ENCODE results near the gene LRRC61.
"Not testable (repeated sequence)": the region's sequence is repeated elsewhere in the genome, so short reads cannot be mapped to it uniquely, and the experiment has no call there.

The LRRC61 gene

DNA sequence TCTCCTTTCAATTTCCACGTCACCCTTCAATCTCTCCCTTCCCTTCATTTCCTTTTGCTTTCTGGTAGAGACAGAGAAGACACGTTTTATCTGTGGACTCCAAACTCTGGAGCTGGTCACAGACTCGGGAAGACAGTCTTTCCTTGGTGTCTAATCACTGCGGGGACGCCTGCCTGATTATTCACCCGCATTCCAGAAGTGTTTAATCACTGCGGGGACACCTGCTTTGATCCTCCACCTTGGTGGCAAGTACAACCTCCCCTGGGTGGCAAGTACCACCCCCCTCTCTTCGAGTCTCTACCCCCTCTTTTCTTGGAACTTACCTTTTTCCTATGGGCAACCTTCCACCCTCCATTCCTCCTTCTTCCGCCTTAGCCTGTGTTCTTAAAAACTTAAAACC, 15.3 kb upstream of the LRRC61 start:
- no peak for DNase-seq (ENCODE audit: low read depth)

DNA sequence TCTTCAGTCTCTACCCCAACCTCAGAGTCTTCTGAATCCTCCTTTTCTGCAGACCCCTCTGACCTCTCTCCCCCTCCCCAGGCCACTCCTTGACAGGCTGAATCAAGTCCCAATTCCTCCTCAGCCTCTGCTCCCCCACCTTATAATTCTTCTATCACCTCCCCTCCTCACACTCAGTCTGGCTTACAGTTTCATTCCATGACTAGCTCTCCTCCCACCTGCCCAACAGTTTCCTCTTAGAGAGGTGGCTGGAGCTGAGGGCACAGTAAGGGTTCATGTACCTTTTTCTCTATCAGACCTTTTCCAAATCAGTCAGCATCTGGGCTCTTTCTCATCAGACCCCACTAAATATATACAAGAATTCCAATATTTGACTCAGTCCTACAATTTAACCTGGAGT, 14.6 kb upstream of the LRRC61 start:
- no peak for DNase-seq (ENCODE audit: low read depth)

DNA sequence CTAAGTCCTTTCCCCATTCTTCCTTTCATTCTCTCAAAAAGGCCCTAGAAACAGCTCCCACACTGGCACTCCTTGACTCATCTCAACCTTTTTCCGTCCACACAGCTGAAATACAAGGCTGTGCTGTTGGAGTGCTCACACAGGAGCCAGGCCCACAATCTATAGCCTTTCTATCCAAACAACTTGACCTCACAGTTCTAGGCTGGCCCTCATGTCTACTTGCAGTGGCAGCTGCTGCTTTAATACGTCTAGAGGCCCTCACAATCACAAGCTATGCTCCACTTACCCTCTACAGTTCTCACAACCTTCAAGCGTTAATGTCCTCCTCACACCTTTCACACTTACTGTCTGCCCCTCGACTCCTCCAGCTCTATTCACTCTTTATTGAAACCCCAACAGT, 12.0 kb upstream of the LRRC61 start:
- no peak for DNase-seq (ENCODE audit: low read depth)

DNA sequence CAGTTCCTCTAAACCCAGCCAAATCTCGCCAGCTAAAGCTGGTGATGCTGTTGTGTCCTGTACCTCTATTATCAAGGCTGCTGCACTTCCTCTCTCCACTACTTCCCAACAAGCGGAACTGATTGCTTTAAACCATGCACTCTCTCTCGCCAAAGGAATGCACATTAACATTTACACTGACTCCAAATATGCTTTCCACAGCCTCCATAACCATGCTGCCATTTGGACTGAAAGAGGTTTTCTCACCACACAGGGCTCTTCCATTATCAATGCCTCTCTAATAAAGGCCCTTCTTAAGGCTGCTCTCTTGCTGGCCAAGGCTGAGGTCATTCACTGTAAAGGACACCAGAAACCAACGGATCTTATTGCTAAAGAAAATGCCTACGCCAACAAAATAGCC, 11.4 kb upstream of the LRRC61 start:
- no peak for DNase-seq (ENCODE audit: low read depth)

DNA sequence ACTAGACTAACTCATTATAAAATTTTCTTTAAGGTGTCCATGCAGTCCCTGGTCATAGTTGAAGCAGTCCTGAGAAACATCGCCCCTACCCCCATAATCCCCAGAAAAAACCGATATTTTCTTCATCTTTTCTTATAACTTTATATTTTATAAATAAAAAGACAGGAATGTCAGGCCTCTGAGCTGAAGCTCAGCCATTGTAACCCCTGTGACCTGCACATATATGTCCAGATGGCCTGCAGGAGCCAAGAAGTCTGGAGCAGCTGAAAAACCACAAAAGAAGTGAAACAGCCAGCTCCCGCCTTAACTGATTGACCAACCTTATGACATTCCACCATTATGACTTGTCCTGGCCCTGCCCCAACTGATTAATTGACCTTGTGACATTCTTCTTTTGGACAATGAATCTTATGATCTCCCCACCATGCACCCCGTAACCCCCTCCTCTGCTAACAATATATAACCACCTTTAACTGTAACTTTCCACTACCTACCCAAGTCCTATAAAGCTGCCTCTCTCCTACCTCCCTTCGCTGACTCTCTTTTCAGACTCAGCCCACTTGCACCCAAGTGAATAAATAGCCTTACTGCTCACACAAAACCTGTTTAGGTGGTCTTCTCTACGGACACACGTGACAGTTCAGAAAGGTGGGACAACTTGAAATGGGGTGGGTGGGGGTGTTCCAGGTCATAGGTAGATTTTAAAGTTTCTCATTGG, 10.3 kb upstream of the LRRC61 start:
- DNase-seq (ENCODE audit: low read depth), result not testable (repeated sequence)

DNA sequence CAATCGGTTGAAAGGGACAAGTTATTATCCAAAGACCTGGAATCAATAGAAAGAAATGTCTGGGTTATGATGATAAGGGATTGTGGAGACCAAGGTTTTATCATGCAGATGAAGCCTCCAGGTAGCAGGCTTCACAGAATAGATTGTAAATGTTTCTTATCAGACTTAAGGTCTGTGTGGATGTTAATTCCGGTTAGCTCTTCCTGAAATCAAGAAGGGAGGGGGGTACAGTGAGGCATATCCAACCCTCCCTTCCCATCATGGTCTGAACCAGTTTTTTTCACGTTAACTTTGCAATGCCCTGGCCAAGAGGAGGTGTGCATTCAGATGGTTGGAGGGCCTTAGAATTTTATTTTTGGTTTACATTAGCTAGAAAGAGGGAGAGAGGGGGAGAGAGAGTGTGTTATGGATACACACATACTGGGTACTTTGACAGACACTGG, 9.8 kb upstream of the LRRC61 start:
- no peak for DNase-seq (ENCODE audit: low read depth)

DNA sequence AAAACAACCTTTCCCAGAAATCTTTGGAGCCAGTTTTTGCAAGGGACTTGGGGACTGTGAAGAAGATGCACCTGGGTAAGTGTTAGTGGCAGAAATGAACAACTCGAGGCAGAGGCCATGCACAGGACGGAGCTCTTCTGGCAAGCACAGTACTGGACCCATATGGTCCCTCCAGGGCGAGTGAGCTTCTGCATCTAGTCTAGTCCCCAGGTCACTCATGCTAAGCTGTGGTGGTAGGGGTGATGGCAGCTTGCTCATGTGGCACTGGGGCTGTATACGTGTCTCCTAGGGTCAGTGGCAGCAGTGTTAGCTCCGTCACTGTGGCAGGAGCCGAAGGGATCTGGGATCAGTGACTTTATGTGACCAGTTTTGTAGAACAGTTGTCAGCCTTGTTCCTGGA, 9.3 kb upstream of the LRRC61 start:
- no peak for DNase-seq (ENCODE audit: low read depth)

DNA sequence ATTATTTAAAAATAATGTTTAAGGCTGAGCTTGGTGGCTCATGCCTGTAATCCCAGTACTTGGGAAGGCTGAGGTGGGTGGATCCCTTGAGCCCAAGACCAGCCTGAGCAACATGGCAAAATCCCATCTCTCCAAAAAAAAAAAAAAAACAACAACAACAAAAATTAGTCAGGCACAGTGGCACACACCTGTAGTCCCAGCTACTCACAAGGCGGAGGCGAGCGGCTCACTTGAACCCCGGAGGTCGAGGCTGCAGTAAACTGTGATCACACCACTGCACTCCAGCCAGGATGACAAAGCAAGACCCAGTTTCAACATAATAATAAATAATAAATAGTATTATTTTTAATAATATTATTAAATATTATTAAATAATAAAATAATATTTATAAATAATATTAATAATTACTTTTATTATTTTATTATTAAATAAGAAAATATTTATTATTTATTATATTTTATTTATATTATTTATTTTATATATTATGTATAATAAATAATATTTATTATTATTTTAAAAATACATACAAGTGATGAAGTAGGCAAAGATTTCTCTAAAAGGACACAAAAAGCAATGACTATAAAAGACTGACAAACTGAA, 8.4 kb upstream of the LRRC61 start:
- DNase-seq (ENCODE audit: low read depth), result no peak

DNA sequence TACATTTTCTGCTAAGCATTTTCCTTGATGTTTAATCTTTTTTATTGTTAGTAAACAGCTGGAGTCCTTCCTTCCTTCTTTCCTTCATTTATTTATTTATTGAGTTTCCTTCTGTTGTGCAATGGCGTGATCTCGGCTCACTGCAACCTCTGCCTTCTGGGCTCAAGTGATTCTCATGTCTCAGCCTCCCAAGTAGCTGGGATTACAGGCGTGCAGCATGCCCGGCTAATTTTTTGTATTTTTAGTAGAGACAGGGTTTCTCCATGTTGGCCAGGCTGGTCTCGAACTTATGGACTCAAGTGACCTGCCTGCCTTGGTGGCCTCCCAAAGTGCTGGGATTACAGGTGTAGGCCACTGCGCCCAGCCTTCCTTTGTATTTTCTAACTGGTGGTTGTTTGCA, 6.2 kb upstream of the LRRC61 start:
- DNase-seq (ENCODE audit: low read depth), result not testable (repeated sequence)

DNA sequence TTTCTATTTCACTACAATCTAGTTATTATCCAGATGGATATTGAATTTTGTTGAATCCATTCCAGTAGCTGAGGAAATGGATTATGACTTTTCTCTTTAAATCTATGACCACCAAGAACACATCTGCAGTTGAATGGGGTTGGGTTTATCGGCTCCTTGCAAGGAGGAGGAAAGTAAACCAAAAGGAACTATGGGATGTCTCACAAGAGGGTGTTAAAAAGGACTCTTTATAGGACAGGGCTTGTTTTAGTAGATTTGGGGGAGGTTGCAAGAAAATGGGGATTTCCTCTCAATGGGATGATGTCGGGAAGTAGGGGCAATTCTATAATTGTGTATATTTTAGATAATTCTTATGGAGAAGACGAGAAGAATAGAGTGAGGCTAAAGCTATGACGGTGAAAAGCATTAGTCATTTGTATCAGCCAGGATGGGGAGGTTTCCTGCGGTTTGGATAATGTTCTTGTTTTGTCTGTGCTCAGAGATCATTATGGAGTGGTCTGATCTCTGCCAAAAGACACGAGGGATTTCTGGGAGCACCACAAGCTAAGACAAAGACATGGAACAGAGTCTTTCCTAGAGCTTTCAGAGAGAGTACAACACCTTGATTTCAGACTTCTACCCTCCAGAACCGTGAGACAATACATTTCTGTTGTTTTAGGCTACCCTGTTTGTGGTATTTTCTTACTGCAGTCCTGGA, 5.3 kb upstream of the LRRC61 start:
- DNase-seq (ENCODE audit: low read depth), result no peak

DNA sequence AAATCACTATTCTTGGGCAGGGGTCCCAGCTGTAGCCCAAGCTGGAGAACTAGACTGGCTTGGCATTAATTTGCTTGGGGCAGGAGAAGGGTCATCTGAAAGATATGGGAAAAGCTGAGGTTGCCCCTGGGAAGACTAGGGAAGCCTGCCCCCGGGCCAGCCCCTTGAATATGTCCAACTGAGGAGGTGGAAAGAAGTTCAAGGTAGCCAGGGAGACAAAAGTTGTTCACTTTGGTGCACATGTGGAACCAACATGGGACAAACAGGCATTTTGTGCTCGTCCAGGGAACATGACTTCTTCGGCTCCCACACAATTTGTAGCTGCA, 1.4 kb upstream of the LRRC61 start:
- no peak for DNase-seq (ENCODE audit: low read depth)

DNA sequence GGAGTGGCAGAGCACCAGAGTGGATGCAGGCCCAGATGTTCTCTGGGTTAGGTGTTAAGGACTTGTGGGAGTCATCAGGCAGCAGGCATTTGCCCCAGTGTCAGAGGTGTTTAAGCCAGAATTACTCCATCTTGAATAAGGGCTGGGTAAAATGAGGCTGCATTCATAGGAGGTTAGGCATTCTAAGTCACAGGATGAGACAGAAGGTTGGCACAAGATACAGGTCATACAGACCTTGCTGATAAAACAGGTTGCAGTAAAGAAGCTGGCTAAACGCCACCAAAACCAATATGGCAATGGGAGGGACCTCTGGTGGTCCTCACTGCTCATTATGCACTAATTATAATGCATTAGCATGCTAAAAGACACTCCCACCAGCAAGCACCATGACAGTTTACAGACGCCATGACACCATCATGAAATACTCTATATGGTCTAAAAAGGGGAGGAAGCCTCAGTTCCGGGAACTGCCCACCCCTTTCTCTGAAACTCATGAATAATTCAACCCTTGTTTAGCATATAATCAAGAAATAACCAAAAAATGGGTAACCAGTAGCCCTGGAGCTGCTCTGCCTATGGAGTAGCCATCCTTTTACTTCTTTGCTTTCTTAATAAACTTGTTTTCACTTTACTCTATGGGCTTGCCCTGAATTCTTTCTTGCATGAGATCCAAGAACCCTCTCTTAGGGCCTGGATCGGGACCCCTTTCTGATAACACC, 882 bp upstream of the LRRC61 start:
- no peak for DNase-seq (ENCODE audit: low read depth)

DNA sequence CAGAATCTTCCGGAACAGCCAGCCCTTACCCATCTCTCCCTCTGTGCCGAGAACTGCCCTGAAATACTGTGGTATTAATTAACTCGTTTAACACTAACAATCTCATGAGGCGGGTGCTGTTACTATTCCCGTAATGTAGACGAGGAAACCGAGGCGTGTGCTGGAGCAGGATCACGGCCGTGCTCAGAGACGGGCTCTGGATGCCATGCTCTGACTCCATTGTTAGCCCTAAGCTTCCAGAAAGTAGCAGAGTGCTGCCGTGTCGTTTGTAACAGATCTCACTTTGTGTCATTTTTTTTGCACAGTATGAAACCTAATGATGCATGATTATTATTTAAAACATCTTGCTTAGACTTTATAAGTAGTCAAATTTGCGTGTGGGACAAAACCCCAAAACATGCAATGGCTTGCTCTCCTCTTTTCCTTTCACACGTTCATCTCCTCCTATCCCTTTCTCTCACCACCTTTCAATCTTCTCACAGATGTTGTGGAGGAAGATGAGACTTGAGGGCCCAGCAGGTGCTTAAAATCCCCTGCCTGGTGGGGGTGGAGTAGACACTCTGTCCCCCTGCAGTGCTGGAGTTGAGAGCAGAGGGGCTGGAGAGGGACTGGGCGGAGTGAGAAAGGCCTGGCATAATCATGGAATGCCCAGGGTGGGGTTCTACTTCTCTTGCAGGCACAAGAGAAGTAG, 672 bp downstream of the LRRC61 start:
- DNase-seq (ENCODE audit: low read depth), result no peak

DNA sequence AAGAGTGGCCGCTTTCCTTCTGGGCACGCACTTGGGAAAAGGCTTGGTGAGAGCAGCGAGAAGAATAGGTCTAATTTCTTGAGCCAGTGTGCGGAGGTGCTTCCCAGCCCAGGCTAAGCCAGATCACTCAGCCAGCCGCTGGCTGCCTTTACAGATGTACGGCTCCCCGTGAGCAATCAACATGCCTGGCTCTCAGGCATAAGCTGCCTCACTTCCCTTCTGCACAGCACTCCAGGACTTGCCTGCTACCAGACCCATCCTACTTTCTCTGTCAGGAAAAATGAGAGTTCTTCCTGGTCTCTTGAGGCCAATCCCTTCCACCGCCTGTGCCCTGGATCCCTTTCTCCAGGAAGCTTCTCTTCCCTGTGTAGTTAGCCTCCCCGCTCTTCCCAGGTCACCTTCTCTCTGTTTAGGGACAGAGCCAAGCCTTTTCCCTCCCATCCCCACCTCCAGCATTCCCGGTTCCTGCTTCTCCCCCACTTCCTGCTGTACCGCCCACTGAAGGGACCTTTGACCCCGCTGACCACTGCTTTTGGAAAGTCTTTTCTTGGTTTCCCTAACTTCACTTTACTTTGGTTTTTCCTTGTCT, 1.3 kb downstream of the LRRC61 start:
- DNase-seq (ENCODE audit: low read depth), result no peak

DNA sequence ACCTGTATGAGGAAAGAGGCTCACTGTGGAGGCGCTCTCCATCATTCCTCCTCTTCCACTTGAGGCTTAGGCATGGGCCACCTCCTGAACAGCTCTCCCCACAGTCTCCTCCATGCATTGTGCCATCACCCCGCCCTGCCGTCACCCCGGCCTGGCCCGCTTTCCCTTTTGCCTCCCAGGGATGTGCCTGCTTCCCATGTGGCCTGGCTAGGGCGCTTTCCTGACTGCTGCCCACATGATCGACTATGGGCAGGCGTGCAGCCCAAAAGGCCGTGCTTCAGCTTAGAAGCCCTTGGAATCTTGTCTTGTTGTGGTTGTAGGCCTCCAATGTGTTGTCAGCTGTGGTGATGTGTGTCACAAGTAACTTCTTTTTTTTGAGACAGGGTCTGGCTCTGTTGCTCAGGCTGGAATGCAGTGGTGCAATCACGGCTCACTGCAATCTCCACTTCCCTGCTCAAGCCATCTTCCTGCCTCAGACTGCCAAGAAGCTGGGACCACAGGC, 2.0 kb downstream of the LRRC61 start:
- no peak for DNase-seq (ENCODE audit: low read depth)

DNA sequence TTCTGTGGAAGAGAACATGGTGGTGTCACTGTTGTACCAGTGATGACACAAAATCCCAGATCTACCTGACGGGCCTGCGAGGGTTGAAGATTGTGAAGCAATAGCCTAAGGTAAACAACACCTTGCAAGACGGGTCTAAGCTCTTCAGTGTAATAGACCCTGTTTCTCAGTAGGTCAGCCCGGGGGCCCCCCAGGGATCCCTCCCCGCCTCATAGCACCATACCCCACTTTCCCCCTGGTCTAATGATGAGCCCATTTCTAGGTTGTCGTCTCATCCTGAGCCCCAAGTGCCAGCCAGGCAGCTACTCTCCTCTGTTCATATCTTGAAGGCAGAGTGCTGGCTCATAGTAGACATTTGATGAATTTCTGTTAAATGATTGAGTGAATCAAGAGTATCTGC, 2.7 kb downstream of the LRRC61 start:
- no peak for DNase-seq (ENCODE audit: low read depth)

DNA sequence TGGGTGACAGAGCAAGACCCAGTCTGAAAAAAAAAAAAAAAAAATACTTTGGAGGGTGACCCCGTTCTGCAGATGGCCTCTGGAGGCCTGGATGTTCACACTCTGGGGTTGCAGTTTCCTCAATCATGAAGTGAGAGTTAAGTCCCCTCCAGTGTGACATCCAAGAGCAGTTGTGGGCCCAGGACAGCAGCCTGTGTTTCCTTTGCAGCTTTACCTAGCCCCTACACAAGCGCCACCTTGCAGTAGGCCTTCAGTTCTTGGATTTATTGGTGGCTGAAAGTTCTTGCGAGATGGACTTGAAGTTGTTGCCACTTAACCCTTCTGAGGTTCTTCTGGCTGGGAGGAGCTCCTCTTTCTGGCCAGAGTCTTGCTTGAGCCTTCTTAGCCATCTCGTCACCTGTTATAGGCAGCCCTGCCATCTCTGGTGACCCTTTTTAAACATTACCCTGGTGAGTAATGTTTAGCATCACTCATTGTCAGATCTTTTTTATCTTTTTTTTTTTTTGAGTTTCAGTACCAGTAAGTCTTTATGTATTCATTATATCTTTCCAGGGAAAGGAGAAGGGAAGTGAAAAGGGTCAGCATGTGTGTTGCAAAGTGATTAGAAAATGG, 3.6 kb downstream of the LRRC61 start:
- no peak for DNase-seq (ENCODE audit: low read depth)

DNA sequence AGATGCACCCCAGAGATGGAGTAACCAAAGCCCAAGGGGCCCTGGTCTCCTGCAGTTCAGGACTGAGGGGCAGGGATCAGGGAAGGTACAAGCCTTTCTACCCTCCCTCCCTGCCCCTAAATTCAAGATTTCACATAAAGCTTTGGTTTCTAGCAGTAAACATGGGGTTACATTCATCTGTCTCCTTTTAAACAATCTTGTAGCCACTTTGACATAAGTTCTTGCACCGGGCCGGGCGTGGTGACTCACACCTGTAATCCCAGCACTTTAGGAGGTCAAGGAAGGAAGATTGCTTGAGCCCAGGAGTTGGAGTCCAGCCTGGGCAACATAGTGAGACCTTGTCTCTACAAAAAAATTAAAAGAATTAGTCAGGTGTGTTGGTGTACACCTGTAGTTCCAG, 4.2 kb downstream of the LRRC61 start:
- no peak for DNase-seq (ENCODE audit: low read depth)

DNA sequence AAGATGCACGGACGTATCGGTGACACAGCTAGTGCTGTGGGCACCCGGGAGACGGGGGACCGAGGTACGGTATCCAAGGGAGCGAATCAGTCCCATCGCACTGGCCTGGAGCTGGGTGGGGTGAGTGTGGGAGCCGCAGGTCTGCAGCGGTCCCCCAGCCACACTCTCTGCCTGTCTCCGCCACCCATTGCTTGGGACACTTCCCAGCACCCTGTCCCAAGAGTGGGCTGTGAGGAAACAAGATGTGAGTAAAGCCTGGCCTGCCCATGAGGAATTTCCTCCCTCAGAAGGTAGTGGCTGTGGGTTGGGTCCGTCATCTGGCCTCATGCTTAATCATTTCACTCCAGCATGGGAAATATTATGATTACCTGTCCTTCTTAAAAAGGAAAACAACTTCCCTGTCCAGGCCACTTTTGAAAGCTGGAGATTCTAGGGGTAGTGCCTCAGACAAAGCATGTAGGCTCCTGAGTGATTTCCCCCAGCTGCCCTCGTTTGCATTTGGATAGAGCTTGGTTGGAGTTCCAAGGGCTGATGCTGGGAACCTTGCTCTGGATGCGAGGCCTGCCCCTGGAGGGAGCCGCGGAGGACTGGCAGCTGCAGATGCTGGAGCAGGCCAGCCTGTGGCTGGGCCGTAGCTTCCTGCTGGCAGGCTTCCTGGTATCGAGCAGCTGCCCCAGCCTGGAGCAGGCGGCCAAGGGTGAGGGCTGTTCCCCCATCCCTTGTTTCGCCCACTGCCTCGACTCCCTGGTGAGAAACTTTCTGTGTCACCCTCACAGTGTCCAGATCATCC, 6.4 kb downstream of the LRRC61 start:
- DNase-seq (ENCODE audit: low read depth), result no peak

DNA sequence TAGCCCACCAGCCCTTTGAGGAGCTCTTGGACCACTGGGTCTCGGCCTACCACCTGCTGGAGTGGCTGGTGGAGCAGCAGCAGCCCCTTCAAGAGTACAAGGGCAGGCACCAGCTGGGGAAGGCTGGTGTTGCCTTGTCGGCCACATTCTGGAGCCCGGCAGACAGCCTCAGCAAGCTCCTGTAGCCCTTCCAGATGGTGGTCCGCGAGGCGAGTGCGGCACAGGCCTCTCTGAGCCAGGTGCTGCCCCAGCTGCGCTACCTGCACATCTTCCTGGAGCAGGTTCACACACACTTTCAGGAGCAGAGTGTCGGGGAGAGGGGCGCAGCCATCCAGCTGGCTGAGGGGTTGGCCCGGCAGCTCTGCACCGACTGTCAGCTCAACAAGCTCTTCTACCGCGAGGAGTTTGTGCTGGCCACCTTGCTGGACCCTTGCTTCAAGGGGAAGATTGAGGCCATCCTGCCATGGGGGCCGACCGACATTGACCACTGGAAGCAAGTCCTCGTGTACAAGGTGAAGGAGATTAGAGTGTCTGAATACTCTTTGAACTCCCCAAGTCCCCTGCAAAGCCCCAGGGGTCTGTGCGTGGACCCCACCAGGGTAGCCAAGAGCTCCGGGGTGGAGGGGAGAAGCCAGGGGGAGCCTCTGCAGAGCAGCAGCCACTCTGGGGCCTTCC, 7.2 kb downstream of the LRRC61 start:
- DNase-seq (ENCODE audit: low read depth), result no peak
